Stimulated activated CD4-positive, alpha-beta T cell treated with anti-CD3 and anti-CD28 coated beads, Interleukin-2, amount 100 ng/mL, for 4 hours (primary cell): ENCODE data around the gene CENPQ.
"Not testable (repeated sequence)": the region's sequence is repeated elsewhere in the genome, so short reads cannot be mapped to it uniquely, and the experiment has no call there.

ENCODE experiments used
- DNase-seq: peaks from one replicate; pipeline ENCODE4 v3.0.0-alpha.2; 2020; ENCODE audit warnings: low read depth

CENPQ gene, protein sequence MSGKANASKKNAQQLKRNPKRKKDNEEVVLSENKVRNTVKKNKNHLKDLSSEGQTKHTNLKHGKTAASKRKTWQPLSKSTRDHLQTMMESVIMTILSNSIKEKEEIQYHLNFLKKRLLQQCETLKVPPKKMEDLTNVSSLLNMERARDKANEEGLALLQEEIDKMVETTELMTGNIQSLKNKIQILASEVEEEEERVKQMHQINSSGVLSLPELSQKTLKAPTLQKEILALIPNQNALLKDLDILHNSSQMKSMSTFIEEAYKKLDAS

DNA sequence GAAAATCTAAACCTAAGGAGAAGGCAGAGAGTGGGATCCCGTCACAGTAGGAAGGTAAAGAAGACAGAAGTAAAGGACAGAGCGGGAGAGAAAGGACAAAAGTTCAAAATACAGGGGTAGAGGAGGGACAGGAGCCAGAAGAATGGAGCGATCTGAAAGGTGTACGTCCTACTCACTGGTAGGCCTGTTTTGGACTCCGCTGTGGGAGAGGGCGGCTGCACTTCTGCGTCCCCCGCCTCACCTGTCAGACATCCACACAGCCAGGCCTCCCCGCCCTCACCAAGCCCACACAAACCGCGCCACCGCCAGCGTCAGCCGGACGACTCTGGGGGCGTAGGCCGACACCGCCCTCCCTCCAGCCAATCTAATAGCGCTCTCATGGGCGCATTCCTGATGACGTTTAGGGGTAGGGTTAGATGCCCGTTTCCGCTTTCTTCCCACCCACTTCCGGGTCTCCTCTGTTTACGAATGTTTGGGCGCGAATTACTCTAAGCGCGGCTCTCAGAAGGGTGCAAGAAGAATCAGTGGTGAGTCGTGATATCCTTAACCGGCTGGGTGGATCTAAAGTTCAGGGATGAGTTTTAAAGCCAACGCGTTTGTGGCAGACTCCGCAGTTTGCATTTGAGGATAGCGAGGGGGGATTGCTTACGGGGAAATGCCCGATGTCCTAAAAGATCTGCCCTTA, at the start of gene CENPQ, which contains the start of gene MMUT:
Gene CENPQ (plus strand): TSS at position 444 of the 685 bp plus-strand sequence. CDS start 6,807 bp downstream, outside the sequence.
Gene MMUT (minus strand): TSS at position 327 of the 685 bp plus-strand sequence. CDS start 3,787 bp downstream, outside the sequence.
- peak; percentile 87 for DNase-seq

DNA sequence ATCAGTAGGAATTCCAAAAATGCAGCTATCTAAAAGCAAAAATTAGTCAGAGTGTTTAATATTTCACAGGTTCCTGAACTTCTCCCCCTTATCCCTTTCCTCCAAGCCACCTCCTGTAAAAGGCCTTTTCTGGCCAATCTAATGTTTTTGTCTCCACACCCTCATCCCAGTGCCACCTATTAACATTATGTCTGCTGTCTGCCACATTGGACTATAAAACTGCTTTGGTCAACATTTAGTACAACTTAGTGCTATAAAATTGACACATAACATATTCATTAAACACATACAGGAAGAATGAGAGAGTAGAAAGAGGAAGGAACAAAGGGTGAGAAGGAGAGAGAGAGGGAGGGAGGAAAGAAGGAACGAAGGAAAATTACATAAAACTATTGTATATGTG, 47.8 kb upstream of the CENPQ start:
- DNase-seq = no peak

DNA sequence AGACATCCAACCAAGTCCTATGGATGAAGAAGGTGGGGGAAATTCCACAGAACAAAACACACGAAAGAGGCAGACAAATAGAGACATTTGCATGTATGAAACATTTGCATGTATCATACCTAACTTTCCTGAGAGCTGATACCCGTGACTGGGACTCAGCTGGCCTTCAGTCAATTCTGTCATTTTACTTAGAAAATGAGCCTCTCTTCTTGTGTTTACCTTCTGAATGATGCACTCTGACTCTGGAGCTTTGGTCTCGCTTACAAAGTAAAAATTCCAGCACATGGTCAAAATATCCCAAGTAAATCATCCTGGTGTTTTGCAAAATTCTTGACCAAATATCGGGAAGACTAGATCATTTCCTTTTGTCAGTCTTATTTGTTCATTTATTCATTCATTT, 47.0 kb upstream of the CENPQ start:
- no peak for DNase-seq

DNA sequence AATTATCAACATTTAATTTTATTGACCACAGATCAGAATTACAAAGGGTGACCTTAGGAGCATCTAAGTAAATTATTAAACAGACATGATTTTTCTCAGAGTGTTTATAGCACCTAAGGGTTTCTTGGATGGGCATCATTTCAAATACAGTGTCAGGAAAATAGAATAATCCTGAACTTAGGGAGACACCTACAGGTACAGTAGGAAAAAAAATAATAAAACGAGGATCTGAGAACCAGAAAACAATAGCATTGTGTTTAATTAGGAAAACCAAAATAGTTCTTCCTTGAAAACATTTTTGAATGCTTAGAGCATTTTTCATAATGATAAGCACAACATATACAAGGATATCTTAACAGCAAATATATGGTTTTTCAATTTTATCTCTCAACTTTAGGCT, 39.4 kb upstream of the CENPQ start:
- no peak for DNase-seq

DNA sequence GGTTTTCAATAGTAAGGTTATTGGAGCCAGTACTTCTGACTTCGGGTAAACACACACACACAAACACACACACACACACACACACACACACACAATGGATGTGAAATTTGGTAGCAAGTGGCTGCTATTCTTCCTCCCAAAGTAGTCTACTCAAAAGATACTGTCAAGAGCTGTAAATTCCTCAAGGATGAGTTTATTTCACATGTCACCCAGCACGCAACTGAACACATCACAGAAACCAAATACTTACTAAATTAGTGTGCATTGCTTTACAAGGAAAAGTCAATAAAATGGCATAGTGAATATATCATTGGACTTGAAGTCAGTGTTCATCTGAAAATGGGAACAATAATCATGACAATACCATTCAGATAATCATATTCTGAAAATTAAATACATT, 33.0 kb upstream of the CENPQ start:
- DNase-seq = no peak

DNA sequence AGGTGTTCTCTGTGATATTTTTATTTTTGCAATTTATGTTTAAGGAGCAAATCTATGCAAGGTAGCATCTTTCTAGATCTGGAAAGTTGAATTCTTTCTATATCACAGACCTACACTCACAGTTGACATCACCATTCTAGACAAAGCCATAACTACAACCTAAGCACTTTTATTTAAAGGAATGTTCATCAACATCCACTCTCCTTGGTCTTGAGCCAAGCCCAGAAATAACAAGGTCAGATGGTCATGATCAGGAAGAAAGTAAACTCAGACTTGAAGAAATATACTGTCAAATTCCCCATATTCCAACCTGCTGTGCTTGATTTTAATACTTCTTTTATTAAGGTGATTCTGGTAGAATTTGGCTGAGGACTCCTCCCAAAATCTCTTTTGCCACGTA, 32.3 kb upstream of the CENPQ start:
- no peak for DNase-seq

DNA sequence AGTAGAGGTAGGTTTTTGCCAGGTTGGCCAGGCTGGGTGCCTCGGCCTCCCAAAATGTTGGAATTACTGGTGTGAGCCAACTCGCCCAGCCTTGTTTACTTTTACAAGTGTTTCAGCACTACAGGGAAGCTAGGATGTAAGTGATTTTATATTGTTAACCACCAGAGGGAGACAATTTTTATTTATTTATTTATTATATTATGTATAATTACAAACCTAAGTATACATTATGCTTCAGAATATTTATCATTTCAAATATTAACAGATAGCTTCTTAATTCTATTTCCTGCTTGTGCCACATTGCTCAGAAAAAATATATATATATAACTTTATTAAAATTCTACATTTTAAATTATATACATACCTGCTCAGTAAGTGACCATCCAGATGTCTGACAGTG, 9.9 kb upstream of the CENPQ start:
- no peak for DNase-seq

DNA sequence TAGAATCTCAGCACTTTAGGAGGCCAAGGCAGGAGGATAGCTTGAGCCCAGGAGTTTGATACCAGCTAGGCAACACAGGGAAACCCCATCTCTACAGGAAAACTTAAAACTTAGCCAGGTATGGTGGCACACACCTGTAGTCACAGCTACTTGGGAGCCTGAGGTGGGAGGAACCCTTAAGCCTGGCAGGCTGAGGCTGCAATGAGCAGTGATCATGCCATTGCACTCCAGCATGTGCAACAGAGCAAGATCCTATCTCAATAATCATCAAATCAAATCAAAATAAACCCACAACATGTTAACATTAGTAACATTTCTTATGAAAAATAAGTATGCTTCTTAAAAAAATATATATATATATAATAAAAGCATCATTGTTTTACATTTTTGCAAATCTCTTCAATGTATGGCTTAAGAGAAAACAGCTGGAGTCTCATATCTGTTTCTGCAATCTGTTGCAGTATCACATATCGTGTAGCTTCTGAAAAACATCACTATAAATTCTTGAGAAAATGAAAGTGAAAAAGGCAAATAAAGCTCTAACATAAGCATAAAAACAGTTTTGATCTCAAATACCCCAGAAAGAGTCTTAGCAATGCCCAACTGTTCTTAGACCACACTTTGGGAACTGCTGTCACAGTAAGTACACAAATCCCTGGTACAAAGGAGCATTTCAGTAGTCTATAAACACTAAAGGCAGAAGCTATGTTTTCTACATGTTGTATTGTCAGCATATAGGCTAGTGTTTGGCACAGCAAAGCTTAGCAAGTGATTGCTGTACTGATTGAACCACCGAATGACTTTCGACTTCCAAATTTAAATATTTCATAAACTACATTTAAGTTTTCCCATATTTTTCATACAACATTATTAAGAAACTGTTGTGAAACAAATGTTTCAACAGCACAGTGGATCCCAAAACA, 8.1 kb upstream of the CENPQ start:
- no peak for DNase-seq

DNA sequence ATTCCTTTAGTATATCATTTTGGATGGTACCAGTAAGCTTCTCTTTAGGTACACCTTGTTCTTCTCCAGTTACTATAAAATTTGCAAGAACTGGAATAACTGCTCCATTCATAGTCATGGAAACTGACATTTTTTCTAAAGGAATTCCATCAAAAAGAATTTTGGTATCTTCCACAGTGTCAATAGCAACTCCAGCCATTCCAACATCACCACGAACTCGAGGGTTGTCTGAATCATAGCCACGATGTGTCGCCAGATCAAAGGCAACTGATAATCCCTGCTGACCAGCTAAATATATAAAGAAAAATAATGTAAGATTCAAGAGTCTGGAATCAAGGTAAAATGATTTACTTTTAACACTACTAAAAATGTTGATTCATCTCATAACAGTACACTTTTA, 5.4 kb upstream of the CENPQ start:
- DNase-seq = no peak

DNA sequence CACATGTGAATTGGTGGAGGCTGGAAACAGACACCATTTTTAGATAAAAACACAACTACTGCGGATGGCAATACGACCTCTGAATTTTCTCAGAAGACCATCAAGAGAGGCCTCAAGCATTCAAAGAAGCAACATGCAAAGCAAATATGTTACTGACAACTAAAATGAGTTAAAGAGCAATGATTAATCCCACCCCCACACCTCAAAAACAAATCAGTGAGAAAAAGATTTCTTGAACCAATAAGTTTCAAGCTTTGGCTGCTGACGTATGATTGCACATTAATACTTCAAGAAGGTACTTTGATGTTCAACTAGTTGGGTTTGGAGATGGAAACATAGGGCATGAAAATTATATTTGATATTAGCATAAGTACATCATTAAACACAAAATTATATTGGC, 1.1 kb upstream of the CENPQ start:
- DNase-seq = no peak

DNA sequence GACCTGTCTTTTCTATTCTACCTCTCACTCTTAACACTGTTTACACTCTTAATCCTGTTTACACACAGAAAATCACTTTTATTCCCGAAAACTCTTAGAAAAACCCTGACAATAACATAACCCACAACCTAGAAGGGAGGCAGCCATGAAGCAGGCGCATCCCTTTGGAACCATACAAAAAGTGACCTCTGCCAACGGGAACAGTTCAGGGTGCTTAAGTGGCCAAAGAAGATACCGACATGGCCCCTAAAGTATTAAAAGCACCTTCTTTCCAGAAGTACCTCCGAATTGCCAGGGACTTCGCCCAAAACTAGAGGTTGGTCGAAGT, 607 bp upstream of the CENPQ start:
- DNase-seq = no peak

DNA sequence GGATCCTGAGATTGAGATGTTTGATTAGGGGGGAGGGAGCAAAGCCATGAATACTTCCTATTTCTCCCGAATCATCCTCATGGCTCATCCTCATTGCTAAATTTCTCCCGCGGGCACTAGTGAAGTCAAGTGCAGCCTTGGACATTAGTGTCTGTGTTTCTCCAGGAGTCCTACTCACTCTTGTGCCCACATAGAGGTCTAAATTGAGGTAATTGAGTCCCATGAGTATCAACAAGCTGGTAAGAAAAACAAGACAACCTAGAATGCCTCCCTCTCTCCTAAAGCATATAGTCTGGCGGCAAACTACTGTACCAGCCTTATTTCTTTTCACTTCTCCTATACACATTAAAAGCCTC, 420 bp downstream of the CENPQ start:
- DNase-seq = no peak

DNA sequence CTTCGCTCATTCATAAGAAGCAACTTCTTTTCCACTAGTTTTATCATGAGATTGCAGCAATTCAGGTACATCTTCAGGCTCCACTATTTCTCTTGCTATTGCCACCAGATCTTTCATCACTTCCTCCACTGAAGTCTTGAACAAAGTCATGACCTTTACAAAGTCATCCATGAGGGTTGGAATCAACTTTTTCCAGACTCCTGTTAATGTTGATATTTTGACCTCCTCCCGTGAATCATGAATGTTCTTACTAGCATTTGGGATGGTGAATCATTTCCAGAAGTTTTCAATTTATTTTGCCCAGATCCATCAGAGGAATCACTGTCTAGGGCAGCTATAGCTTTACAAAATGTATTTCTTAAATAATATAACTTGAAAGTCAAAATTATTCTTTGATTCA, 1.5 kb downstream of the CENPQ start:
- DNase-seq = no peak

DNA sequence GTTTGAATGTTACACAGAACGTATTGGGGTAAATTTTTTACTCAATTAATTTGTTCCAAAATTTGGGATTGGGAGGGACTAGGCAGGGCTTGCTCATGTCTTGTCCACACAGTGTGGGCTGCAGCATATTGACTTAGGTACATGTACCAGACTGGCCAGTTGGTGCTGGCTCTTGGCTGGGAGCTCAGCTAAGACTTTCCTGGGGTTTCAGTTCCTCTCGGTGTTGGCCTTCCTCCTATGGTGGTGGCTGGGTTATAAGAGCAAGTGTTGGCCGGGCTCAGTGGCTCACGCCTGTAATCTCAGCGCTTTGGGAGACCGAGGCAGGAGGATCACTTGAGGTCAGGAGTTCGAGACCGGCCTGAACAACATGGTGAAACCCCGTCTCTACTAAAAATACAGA, 4.9 kb downstream of the CENPQ start:
- DNase-seq = no peak

DNA sequence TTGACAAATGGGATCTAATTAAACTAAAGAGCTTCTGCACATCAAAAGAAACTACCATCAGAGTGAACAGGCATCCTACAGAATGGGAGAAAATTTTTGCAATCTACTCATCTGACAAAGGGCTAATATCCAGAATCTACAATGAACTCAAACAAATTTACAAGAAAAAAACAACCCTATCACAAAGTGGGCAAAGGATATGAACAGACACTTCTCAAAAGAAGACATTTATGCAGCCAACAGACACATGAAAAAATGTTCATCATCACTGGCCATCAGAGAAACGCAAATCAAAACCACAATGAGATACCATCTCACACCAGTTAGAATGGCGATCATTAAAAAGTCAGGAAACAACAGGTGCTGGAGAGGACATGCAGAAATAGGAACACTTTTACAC, 13.4 kb downstream of the CENPQ start:
- DNase-seq = not testable (repeated sequence)

DNA sequence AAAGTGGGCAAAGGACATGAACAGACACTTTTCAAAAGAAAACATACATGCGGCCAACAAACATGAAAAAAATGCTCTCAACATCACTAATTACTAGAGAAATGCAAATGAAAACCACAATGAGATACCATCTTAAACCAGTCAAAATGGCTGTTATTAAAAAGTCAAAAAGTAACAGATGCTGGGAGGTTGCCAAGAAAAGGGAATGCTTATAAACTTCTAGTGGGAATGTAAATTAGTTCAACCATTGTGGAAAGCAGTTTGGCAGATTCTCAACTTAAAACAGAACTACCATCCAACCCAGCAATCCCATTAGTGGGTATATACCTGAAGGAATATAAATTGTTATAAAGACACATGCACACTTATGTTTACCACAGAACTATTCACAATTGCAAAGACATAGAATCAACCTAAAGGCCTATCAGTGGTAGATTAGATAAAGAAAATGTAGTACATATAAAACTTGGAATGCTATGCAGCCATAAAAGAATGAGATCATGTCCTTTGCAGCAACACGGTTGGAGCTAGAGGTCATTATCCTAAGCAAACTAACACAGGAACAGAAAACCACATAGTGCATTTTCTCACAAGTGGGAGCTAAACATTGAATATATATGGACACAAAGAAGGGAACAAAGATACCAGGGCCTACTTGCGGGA, 16.3 kb downstream of the CENPQ start:
- DNase-seq = no peak

DNA sequence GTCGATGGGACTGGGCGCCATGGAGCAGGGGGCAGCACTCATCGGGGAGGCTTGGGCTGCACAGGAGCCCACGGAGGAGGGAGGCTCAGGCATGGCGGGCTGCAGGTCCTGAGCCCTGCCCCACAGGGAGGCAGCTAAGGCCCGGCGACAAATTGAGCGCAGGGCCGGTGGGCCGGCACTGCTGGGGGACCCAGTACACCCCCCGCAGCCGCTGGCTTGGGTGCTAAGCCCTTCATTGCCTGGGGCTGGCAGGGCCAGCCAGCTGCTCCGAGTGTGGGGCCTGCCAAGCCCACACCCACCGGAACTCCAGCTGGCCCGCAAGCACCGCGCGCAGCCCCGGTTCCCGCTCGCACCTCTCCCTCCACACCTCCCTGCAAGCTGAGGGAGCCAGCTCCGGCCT, 18.7 kb downstream of the CENPQ start:
- not testable (repeated sequence) for DNase-seq

DNA sequence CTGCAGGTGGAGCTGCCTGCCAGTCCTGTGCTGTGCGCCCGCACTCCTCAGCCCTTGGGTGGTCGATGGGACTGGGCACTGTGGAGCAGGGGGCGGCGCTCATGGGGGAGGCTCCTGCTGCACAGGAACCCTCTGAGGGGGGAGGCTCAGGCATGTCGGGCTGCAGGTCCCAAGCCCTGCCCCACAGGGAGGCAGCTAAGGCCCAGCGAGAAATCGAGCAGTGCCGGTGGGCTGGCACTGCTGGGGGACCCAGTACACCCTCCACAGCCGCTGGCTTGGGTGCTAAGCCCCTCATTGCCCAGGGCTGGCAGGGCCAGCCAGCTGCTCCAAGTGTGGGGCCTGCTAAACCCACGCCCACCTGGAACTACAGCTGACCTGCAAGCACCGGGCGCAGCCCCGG, 20.2 kb downstream of the CENPQ start:
- not testable (repeated sequence) for DNase-seq

DNA sequence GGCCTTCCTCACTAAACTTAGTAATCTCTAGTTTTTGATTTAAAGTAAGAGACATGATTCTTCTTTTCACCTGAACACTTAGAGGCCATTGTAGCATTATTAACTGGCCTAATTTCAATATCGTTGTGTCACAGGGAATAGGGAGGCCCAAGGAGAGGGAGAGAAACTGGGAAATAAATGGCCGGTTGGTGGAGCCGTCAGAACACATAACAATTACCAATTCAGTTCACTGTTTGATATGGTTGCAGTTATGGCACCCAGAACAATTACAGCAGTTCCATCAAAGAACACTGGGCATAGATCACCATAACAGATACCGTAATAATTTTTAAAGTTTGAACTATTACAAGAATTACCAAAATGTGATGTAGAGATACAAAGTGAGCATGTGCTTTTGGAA, 27.5 kb downstream of the CENPQ start:
- no peak for DNase-seq

DNA sequence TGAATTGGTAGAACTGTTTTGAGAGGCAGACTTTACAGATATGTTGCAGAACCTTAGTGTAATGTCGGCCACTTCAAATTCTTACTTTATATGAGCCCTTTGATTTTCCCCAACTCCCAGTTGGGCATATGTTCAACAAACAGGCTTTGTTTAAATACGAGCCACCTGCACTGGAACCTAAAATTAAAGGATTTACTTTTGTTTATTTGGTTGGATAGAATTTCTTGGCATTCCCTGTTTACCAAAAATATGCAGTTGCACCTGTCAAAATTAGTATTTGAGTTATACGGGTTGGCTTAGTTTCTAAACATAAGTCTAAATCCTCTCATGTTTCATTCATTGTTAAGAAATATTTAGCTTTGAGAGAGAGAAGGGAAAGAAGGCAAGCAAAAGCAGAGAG, 34.1 kb downstream of the CENPQ start:
- DNase-seq = no peak

DNA sequence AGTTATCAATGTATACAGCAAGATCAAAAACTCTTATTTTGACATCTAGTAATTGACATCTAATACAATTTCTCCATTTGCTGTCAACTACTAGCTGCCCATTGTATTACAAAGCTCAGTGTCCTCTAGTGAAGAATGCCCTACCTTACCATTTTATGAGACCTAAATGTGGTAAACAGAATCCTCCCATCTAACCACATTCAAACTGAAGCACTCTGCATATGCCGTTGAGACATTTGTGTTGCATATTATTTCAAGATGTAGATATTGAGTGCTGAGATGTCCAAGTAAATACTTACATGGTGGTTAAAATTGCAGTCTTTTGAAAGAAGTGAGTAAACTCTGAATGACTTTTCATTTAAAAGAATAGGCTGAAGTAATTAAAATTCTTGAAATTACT, 36.0 kb downstream of the CENPQ start:
- no peak for DNase-seq

DNA sequence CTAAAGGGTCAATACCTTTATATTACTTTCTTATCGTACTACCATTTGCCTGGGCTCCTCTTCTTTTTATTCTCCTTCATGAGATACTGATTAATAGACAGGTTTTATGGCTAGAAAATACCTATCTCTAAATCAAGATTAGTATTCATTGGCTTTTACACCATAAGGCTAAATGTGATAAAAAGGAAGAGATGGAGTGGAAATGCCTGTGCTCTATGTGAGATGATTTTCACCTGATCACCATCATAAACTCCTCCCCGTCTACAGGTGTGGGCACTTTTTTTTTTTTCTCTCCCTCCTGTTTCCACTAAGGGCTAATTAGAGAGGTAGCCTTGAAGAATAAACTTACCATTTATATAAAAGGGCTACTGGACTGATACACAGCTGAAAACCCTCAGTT, 36.5 kb downstream of the CENPQ start, which contains the start of gene GLYATL3:
Gene GLYATL3 (plus strand): TSS at position 301 of the 400 bp plus-strand sequence. CDS start 12,068 bp downstream, outside the sequence.
- no peak for DNase-seq
